Measurements from ENCODE around the gene CARMIL1.

GRCh38 chr6:25427549-25427948 lies 148.4 kb downstream of the CARMIL1 start:
- no peak for TF ChIP-seq CTCF (conservative IDR thresholded peaks at IDR 0.05 in 1 of 2, IDR thresholded peaks at IDR 0.05 in 1 of 2; ENCODE audit: extremely low read depth in 1 of 2, insufficient read depth in 1 of 2, low read depth in 1 of 2, low read length in 2 of 2)
- TF ChIP-seq EZH2 (IDR thresholded peaks at IDR 0.05; ENCODE audit: borderline replicate concordance, low read length) = no peak
